HL-60 (cell line): Measurements from ENCODE around the gene SLC49A4.

ENCODE experiments used
- POLR2AphosphoS5 ChIP-seq: IDR thresholded peaks from 2 replicates; pipeline ENCODE4 v1.6.1; 2012; ENCODE audit warnings: low read depth
- SPI1 ChIP-seq: IDR thresholded peaks from 2 replicates; pipeline ENCODE4 v1.6.1; 2012; ENCODE audit warnings: low read depth, mild to moderate bottlenecking, borderline replicate concordance
- TF ChIP-seq, protein P1 (sequence below): IDR thresholded peaks from one replicate; pipeline ENCODE4 v1.5.1; 2011; ENCODE audit warnings: low read length, control low read depth, inconsistent platforms; ENCODE audit not compliant: insufficient read depth
- TF ChIP-seq, protein P2 (sequence below): IDR thresholded peaks from 2 replicates; pipeline ENCODE4 v1.6.1; 2012; ENCODE audit warnings: low read depth; ENCODE audit not compliant: insufficient replicate concordance

DNA sequence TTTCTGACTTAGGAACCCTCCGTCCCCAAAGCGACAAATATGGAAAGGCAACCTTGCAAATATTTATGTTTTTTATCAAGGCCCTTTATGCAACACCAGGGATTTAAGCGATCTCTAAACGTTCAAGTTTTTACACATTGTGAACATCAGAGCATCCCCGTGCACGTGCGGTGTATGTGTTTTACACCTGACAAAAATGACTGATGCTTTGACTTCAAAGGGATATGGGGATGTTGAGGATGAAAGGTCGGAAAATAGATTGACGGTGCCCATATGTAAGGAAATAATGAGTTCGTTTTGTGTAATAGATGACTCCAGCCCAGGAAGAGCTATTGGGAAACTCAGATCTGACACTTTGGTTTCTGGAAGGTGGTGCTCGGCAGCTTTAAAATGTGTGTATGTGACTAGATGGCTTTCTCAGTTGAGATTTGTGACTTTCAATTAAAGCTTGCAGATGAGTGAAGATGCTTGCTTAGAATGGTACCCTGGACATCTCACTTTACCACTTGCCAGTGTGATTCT lies 866 bp downstream of the SLC49A4 start:
- TF ChIP-seq, protein P1, sequence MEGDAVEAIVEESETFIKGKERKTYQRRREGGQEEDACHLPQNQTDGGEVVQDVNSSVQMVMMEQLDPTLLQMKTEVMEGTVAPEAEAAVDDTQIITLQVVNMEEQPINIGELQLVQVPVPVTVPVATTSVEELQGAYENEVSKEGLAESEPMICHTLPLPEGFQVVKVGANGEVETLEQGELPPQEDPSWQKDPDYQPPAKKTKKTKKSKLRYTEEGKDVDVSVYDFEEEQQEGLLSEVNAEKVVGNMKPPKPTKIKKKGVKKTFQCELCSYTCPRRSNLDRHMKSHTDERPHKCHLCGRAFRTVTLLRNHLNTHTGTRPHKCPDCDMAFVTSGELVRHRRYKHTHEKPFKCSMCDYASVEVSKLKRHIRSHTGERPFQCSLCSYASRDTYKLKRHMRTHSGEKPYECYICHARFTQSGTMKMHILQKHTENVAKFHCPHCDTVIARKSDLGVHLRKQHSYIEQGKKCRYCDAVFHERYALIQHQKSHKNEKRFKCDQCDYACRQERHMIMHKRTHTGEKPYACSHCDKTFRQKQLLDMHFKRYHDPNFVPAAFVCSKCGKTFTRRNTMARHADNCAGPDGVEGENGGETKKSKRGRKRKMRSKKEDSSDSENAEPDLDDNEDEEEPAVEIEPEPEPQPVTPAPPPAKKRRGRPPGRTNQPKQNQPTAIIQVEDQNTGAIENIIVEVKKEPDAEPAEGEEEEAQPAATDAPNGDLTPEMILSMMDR = no peak
- TF ChIP-seq SPI1 (no peak), POLR2AphosphoS5 (no peak)
- TF ChIP-seq, protein P2, sequence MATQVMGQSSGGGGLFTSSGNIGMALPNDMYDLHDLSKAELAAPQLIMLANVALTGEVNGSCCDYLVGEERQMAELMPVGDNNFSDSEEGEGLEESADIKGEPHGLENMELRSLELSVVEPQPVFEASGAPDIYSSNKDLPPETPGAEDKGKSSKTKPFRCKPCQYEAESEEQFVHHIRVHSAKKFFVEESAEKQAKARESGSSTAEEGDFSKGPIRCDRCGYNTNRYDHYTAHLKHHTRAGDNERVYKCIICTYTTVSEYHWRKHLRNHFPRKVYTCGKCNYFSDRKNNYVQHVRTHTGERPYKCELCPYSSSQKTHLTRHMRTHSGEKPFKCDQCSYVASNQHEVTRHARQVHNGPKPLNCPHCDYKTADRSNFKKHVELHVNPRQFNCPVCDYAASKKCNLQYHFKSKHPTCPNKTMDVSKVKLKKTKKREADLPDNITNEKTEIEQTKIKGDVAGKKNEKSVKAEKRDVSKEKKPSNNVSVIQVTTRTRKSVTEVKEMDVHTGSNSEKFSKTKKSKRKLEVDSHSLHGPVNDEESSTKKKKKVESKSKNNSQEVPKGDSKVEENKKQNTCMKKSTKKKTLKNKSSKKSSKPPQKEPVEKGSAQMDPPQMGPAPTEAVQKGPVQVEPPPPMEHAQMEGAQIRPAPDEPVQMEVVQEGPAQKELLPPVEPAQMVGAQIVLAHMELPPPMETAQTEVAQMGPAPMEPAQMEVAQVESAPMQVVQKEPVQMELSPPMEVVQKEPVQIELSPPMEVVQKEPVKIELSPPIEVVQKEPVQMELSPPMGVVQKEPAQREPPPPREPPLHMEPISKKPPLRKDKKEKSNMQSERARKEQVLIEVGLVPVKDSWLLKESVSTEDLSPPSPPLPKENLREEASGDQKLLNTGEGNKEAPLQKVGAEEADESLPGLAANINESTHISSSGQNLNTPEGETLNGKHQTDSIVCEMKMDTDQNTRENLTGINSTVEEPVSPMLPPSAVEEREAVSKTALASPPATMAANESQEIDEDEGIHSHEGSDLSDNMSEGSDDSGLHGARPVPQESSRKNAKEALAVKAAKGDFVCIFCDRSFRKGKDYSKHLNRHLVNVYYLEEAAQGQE = no peak
